NCI-H2081 treated with DMSO at 0.1 percent for 48 hours (cell line): ENCODE measurements around the gene TMEM127.
"Not testable (repeated sequence)": the region's sequence is repeated elsewhere in the genome, so short reads cannot be mapped to it uniquely, and the experiment has no call there.

ENCODE experiments used
- DNase-seq: peaks from one replicate; lab custom pipeline; 2025; lab: John Stamatoyannopoulos, UW

The TMEM127 gene

DNA sequence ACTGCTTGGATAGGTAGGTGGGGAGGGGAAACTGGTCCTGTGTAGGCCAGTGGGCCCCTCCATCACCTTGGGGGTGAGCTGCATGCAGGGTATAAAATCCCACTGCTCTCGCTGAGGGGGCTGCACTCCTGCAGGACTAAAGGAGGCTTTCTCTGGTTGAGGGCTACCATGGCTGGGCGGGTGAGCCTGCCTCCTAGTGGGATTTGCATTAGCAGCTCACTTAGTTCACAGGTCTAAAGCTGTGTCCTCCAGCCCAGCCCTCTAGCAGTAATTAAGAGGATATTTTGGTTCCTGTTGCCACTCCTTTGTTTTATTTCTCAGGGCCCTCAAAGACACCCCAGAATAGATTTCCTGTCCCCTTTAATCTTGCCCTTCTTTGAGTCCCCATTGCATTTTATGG lies 24.6 kb downstream of the TMEM127 start:
- DNase-seq, result no peak

DNA sequence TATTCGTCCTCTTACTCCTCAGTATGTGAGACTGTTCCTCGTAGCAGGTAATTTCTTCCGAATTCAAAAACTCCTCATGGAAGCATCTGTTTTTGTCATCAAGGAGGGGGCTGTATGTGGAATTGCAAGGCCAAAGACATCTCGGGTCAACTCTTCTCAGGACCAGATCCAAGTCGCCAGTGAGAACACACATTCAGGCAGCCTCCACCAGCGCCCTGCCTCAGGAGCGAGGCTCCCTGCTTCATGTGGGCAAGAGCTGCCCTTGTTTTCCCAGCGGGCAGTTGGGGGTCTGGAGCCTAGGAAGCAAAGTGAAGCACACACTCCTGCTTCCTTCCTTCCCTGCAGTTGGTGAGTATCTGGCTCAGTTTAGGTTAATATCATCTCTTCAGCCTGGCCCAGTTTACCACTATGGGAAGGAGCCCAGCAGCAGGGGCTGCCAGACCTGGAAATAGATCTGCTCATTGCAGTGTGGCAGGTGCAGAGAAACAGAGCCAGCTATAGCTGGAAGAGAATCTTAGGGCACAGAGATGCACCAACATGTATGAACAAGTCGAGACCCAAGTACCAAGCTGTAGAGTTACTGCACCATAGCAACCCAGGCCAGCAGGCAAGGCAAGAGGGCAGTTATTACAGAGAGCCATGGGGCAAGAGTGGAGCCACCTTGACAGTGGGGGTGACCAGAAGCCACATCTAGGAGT lies 25.3 kb downstream of the TMEM127 start:
- no peak for DNase-seq

DNA sequence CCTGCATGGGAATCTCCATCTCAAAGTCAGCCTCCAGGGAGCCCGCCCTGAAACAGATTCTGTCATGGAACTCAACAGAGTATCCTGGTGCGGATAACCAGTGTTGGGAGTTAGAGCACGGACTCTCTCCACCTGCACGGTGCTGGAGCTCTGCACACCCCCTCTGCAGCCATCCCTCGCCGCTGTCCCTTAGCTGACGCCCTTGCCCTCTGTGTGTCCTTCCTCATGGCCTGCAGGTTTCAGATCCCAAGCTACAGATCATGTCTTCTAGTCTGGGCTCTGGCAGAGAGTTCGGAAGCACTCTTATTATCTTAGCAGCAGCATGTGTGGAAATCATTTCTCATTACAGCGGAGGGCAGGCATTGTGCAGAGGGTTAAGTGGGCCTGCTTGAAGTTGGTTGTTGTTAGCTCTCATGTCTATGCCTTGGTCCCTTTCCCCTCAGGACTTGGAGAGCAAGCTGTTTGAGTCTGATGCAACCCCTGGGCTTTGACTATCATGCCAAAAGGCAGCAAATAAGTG lies 26.0 kb downstream of the TMEM127 start:
- no peak for DNase-seq

DNA sequence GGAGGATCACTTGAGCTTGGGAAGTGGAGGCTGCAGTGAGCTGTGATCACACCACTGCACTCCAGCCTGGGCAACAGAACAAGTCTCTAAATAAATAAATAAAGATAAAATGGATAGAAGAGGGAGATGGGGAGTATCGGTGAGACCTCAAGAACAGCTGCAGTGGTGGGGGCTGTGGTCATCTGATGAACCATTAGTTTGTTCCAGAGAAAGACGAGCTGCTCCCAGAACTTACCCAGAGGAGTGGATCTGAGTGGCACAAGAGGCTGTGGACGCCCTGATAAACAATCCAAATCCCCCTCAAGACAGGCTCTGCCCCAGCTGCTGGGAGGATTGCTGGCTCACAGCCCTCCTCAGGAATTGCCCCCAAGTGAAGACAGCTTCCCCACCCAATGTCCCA lies 26.7 kb downstream of the TMEM127 start:
- DNase-seq, result no peak

DNA sequence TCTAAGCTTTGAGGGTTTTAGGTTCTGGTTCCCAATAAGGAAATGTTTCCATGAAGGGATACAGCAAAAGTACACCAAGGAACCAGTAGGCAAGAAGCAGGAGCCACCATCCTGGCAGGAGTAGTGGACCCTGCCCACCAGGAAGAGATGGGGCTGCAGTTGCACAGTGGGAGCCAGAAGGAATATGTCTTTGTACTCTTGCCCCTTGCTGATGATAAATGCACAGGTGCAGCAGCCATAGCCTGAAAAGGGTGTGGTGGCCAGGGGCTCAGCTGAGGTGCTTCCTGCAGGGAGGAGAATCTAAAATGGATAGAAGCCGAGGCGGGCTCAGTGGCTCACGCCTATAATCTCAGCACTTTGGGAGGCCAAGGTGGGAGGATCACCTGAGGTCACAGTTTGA lies 27.5 kb downstream of the TMEM127 start:
- no peak for DNase-seq

DNA sequence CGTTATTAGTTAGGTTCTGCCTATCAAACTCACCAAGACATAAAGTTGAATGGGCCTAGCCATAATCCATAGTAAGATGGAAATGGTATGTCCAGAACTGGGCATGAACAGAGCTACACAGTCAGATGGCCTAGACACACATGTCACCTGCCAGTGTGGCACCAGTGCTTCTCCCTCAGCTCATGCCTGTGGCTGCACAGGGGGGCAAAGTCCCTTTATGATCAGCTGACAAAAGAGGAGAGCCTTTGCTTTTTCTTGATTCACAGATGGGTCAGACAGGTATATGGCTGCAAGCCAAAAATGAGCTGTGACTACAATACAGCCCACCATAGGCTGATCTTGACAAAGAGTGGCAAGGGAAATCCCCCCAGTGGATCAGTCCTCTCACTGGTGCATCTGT lies 28.9 kb downstream of the TMEM127 start:
- DNase-seq, result no peak

DNA sequence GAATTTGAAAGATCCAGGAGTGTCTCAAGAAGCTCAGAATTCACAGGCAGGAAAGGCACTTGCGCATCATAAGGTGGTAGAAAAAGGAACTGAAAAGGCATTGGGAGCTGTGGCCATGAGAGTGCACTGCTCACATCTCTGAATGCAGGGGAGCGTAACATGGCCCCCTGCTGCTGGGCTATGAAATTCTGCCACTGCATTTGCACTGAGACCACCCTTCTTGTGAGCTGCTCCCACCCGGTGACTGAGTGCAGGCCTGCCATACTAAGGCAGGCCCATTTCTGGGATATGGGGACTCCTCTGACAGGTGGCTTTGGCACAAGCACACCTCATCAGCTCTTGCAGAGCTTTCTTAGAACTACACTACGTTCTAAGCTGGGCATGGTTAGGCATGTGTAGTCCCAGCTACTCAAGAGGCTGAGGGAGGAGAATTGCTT lies 31.9 kb downstream of the TMEM127 start:
- no peak for DNase-seq

DNA sequence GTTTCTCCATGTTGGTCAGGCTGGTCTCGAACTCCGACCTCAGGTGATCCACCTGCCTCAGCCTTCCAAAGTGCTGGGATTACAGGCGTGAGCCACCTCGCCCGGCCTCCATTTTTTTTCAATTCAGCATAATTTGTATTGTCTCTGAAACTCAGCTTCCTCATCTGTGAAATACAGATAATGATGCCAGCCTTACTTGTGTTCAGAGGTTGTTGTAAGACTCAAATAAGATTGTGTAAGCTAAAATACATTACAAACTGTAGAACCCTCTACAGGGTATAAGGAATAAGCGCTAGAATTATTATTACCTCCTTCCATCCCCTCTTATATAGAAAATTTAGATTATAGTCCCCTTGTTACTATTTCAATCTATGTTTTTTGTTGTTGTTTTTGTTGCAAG lies 32.4 kb downstream of the TMEM127 start:
- DNase-seq, result no peak

DNA sequence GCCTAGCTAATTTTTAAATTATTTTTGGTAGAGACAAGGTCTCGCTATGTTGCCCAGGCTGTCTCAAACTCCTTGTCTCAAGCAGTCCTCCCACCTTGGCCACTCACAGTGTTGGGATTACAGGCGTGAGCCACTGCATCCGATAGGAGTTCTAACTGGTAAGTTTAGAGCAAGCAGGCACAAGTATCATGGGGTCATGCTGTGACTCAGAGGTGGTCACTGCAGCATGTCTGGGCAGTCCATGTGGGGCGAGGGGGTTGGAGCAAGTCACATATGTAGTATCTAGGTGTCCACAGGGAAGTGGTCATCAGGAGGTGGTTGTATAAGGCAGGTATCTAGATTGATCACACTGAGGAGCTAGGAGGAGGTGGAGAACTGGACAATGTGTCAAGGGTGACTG lies 34.5 kb downstream of the TMEM127 start:
- DNase-seq, result no peak

DNA sequence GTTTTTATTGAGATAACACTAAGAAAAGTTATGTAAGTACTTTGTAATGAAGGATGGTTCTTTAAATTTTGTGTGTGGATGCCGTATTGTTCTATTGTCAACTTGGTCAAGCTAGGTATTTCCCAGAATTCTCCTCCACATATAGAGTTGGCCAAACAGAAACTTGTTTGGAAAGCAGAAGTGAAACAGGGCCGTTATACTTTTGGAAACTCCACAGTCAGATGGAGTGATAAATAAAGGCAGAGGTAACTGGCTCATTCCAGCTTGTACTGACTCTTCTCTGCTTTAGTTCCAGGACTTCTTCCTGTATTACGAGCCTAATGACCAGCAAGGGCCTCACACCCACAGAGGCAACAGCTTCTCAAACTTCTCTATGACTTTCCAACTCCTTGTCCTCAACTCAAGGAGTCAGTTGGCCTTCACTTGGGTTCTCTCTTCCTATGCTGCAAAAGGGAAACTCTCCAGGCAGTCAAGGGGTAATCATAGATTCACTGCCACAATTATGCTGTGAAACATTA lies 40.7 kb downstream of the TMEM127 start:
- no peak for DNase-seq

DNA sequence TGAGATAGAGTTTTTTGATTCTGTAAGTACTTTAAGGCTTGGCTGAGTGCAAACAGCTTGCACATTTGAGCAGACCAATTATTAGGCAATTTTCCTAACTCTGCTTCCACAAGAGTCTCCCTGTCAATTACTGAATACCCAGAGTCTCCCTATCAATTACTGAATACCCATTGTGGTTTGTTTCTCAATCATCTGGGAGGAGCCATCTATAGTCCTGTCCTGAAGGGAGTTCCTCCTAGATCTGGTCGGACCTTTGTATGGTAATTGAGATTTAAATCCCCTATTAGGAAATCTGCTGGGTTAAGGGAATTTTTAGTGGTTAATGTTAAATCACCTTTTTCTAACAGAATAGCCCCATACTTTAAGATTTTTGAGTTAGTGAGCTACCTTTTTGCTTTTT lies 44.7 kb downstream of the TMEM127 start:
- not testable (repeated sequence) for DNase-seq

DNA sequence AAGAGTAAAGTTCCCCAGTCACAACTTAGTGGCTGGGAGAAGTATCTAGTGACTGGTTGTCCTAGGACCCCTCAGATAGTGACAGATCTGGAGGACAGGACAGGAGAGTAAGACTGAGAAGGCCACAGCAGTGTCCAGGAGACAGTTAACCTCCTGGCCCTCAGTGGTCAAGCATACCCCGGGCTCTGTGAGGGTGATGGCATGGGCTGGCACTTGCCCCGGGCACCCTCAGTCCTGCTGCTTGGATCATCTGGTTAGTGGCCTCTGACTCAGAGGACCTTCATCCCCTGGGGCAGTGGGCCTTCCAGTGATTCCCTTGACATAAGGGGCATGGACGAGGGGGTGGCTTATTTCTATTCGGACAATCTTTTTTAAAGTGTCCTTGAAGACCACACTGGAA lies 45.8 kb downstream of the TMEM127 start:
- not testable (repeated sequence) for DNase-seq

DNA sequence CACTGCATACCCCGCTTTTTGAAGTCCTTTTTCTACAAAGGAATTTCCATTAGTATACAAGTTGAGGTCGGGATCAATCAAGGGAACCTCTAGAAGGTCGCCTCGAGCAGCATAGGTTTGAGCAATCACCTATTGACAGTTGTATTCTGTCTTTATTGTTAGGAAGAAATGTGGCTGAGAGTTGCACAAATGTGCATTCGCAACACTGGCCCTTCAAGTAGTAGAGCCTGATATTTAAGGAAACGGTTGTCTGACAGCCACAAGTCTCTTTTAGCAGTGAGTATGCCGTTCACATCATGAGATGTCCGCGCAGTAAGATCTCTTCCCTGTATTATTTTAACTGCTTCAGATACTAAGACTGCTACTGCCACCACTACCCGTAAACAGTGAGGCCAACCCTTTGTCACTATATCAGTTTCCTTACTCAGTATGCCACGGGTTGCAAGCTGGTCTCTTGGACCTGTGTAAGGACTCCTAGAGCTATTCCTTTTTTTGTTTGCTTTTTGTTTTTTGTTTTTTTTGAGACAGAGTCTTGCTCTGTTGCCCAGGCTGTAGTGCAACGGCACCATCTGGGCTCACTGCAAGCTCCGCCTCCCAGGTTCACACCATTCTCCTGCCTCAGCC lies 47.2 kb downstream of the TMEM127 start:
- DNase-seq, result no peak

DNA sequence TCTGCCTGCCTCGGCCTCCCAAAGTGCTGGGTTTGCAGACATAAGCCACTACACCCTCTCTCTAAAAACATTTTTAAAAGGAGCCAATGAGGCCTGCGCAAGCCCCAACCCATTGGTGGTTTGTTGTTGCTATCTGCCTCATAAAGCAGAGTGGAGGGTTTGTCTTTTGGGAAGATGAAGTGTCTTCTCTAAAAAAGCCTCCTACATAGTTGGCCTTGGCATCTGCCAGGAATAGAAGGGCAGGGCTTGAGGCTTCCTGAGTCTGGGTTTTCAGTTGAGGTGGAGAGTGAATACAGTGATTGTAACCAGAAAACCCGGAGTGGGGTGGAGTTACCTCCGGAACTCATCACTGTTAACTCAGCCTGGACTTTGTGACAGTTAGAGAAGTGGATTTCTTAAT lies 51.2 kb downstream of the TMEM127 start:
- DNase-seq, result no peak

DNA sequence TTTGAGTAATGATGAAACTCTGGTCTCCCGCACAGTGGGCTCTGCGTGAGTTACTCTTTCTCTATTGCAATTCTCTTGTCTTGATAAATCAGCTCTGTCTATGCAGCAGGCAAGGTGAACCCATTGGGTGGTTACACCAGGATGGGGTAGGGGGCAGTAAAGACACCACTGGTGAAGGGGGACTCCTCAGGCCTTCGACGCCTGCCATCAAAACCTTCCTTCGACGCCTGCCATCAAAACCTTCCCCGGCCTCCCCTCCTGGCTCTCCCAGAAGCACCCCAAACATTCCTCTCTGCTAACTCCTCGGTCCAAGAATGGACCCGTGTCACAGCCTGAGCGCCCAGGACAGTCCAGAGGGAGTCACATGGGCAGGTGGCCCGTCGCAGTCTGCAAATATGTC lies 52.4 kb downstream of the TMEM127 start:
- no peak for DNase-seq

DNA sequence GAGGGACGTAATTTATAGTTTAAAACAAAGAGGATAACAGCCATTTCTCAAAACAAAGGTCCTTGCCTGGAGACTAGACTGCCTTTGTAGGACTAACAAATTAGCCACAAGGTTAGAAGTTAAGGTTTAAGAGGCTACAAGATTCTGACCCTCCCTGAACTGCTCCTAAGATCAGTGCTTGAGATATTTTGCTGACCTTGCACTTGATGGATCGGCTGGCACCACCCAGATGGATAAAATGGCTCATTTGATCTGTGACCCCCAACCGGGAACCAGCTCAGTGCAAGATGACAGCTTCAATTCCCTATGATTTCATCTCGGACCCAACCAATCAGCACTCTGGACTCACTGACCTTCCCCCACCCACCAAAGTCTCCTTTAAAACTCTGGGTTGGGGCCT lies 53.5 kb downstream of the TMEM127 start:
- DNase-seq, result no peak

DNA sequence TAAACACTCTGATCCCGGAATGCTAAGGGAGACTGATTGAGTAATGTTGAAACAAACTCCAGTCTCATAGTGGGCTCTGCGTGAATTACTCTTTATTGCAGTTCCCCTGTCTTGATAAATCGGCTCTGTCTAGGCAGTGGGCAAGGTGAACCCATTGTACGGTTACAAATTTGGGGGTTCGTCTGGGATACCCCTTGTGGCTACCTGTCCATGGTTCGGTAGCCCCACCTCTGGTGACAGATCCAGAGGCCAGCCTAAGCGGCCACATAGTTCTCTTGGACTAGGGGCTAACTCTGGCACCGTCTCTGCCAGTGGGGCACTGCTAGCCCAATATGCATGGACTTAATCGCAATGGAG lies 56.1 kb downstream of the TMEM127 start:
- no peak for DNase-seq

DNA sequence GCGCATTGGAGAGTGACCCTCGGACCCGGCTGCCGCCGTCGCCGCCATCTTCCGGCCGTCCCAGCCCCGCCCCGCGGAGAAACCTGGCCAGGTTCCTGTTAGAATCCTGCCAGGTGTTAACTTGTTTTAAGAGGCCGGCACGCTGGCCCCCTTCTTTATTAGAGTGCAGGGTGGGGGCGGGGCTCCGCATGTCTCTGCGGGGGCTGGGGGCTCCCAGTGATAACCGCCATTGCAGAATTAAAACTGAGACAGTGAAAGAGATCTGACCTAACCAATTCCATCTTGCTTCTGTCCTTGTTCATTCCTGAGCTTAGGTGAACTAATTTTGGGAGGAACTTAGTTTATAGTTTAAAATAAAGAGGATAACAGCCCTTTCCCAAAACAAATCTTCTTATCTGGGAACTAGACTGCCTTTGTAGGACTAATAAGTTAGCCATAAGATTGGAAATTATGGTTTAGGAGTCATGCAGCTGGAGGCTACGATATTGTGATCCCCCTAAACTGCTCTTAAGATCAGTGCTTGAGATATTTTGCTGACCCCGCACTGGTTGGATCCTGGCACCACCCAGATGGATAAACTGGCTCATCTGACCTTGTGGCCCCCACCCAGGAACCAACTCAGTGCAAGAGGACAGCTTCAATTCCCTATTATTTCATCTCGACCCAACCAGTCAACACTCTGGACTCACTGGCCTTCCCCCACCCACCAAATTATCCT lies 56.6 kb downstream of the TMEM127 start:
- DNase-seq, result no peak

DNA sequence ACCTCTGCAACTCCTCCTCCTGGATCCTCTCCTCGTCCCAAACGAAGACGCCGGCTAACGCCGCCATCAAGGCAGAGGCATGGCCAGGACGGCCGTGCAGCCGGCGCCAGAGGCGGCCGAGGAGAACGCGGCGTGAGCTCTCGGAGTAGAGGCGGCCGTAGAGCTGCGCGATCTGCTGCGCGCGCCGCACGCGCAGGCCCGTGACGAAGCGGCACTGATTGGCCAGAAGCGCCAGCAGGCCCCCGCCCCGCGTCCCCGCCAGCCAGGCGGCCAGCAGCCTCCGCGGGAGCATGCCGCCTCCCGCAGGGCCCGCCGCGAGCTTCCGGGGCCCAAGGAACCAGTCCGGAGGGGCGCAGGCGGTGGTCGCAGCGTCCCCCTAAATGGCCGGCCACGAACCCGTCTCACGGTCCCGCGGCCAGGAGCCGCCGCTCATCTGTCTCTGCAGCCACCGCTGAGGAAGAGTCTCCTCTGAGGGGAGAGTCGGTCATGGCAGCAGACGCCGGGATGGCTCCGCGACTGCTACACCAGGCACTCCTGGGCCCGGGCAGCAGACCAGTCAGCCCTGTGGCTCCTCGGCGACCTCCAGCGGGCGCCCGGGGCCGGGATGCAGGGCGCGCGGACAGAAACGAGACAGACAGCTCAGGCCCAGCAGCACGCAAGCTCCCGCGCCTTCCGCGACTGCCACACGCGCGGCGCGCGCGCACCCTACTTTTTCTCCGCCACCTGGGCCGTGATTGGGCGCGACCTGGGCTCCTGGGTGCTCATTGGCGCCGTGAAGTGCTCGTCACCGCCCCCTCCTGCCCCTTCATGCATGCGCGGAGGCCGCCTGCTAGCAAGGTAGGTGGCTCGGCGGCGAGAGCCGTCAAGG lies 57.4 kb downstream of the TMEM127 start, which contains the start of gene STARD7:
Gene STARD7, minus strand, starts transcription at position 685 of the 868 bp plus-strand sequence. Its CDS starts 393 bp downstream, at position 292.
- peak; percentile 87 for DNase-seq

DNA sequence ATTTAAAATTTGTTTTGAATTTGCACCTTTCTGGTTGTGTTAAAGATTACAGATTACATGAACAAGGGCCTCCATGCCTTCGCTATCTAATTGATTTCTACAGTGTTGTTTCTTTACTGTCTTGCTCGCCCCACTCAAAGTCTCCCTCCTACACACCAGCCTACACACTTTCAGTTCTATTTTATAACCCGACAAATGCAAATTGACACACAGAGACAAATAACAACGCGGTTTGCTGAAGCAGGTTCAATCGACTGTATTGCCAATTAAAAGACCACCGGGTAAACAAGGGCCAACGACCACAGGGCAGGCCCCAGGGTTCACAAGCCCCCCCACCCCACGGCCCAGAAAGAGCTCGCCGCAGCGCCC lies 58.0 kb downstream of the TMEM127 start:
- no peak for DNase-seq

DNA sequence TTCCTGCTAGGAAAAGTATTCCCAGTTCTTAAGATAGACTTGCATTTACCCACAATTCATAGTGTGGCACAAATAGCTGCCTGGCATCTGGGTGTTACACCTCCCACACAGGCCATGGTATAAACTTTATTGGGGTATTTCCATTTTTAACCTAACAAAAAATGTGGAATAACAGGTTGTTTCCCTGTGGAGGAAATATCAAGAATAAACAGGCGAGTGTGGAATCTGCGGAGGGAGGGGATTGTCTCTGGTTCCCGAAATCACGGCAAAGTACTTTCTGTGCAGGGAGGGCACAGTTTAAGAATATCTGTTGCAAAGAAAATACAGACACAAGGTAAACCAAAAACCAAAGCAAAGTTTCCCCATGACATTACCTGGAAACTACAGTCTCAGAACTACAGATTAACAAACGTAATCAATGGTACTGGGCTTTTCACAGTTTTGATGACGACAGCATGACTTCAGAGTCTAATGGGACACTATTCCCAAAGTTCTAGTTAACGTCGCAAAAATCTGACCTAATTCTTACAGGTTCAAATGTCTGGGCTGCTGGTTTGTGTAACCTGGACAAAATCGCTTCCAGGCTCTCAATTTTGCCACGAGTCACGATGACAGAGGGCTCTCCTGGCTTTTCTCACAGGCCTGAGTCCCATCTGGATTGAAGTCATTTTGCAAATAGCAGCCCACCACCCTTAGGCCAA lies 58.6 kb downstream of the TMEM127 start:
- DNase-seq, result no peak
